ENCODE data around the gene GRIN2A. TPM values are rescaled to one million over a fixed set of nuclear protein-coding genes. Genes with fewer than 3 reads are reported as not detected.

GRIN2A gene
- total and polyA plus RNA-seq, 2 donors (not counting 3 experiments of a cell fraction or from before 2014, with no cell fraction given), result not detected

GRCh38 chr16:9966569-9967157 is 215.6 kb downstream of the GRIN2A start:
- peaks cover 2% of the 10 kb centered on the region for H3K9me3 ChIP-seq (replicated peaks; ENCODE audit: control insufficient read depth, insufficient read depth, low read length)
- H3K27ac ChIP-seq (ENCODE audit: insufficient read depth, low read depth, low read length), result no peak overlapping the region
- ChIA-PET CTCF (no interaction called here), POLR2A (no interaction called here)
- no peaks in the 10 kb centered on the region for H4K20me1 ChIP-seq (replicated peaks; ENCODE audit: control insufficient read depth, extremely low read depth, insufficient read depth, low read length)
- H3K4me2 ChIP-seq (ENCODE audit: insufficient read depth, low read length), result no peak overlapping the region
- H3K36me3 ChIP-seq (ENCODE audit: control insufficient read depth in 2 of 2, extremely low read depth in 1 of 2, insufficient read depth in 2 of 2, low read length in 2 of 2), result no peaks in the 10 kb centered on the region
- H3K9me1 ChIP-seq (replicated peaks; ENCODE audit: control insufficient read depth, extremely low read depth, insufficient read depth, low read length), result no peaks in the 10 kb centered on the region
- H3K27me3 ChIP-seq (ENCODE audit: control insufficient read depth in 2 of 2, insufficient read depth in 2 of 2, low read length in 2 of 2), result no peaks in the 10 kb centered on the region
- intact Hi-C loops (cut with micrococcal nuclease), result no loop called here
- H3K4me3 ChIP-seq (replicated peaks in 1 of 3; ENCODE audit: insufficient read depth in 1 of 3, low read depth in 1 of 3, low read length in 3 of 3), result no peak overlapping the region
- H3K79me2 ChIP-seq (ENCODE audit: control insufficient read depth, insufficient read depth, low read length), result no peaks in the 10 kb centered on the region
- BruUV-seq (replicated peaks), result no TSS peak
- no peak overlapping the region for H3K9ac ChIP-seq (replicated peaks; ENCODE audit: extremely low read depth, insufficient read depth, low read length)
- dilution Hi-C loops (cut with MboI; ENCODE audit: extremely low pct_ligation_motif_present, low sequenced_read_pairs), result no loop called here
- FAIRE-seq, result no peak
- H2AFZ ChIP-seq (ENCODE audit: low read depth, low read length), result no peak overlapping the region
- TF ChIP-seq FOS (IDR thresholded peaks at IDR 0.05; ENCODE audit: borderline replicate concordance, insufficient read depth, low read length) (no peak), JUN (IDR thresholded peaks at IDR 0.05; ENCODE audit: borderline replicate concordance, insufficient read depth, insufficient read length, low read depth) (peak; percentile 29)
- no peaks in the 10 kb centered on the region for H3K4me1 ChIP-seq (ENCODE audit: control insufficient read depth, extremely low read depth, insufficient read depth, low read length)
- DNase-seq (ENCODE audit: low read depth, low spot score), result no peak

DNA sequence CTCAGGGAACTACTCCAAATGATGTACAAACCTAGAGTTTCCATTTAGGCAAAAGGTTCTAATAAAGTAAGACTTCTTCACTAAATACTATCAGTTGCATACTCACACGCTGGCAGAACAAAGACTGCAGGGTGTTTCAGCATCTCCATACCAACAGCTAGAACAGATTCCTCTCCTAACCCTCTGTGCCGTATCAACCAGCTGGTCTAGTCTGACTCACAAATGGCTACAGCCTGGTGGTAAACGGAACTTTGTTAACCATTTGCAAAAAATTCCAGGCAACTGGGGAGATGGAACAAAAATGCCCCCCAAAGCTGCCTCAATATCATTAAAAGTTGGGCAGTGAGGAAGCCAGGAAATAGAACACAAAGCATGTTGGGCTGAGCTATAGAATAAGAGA is 217.1 kb downstream of the GRIN2A start:
- FAIRE-seq, result no peak
- intact Hi-C loops (cut with micrococcal nuclease) (no loop called here), dilution Hi-C loops (cut with MboI; ENCODE audit: extremely low pct_ligation_motif_present, low sequenced_read_pairs) (no loop called here)
- no peak for DNase-seq (ENCODE audit: low read depth, low spot score)
- Histone ChIP-seq H3K27ac (ENCODE audit: insufficient read depth, low read depth, low read length) (no peak overlapping the region), H3K4me1 (ENCODE audit: control insufficient read depth, extremely low read depth, insufficient read depth, low read length) (no peaks in the 10 kb centered on the region), H3K4me3 (replicated peaks in 1 of 3; ENCODE audit: insufficient read depth in 1 of 3, low read depth in 1 of 3, low read length in 3 of 3) (no peak overlapping the region), H2AFZ (ENCODE audit: low read depth, low read length) (no peak overlapping the region), H3K79me2 (ENCODE audit: control insufficient read depth, insufficient read depth, low read length) (no peaks in the 10 kb centered on the region), H3K4me2 (ENCODE audit: insufficient read depth, low read length) (no peak overlapping the region), H3K9me1 (replicated peaks; ENCODE audit: control insufficient read depth, extremely low read depth, insufficient read depth, low read length) (no peaks in the 10 kb centered on the region), H4K20me1 (replicated peaks; ENCODE audit: control insufficient read depth, extremely low read depth, insufficient read depth, low read length) (no peaks in the 10 kb centered on the region), H3K9ac (replicated peaks; ENCODE audit: extremely low read depth, insufficient read depth, low read length) (no peak overlapping the region), H3K36me3 (ENCODE audit: control insufficient read depth in 2 of 2, extremely low read depth in 1 of 2, insufficient read depth in 2 of 2, low read length in 2 of 2) (no peaks in the 10 kb centered on the region), H3K27me3 (ENCODE audit: control insufficient read depth in 2 of 2, insufficient read depth in 2 of 2, low read length in 2 of 2) (no peaks in the 10 kb centered on the region), H3K9me3 (replicated peaks; ENCODE audit: control insufficient read depth, insufficient read depth, low read length) (peaks cover 2% of the 10 kb centered on the region)
- POLR2A ChIA-PET, result no interaction called here
- BruUV-seq (replicated peaks), result no TSS peak
- TF ChIP-seq MYC (IDR thresholded peaks at IDR 0.05; ENCODE audit: low read depth, low read length), result no peak
- TF ChIP-seq JUN (IDR thresholded peaks at IDR 0.05; ENCODE audit: borderline replicate concordance, insufficient read depth, insufficient read length, low read depth), result no peak
- no peak for TF ChIP-seq MAX (IDR thresholded peaks at IDR 0.05; ENCODE audit: insufficient read depth, insufficient read length)
- no peak for TF ChIP-seq GATA2 (IDR thresholded peaks at IDR 0.05; ENCODE audit: insufficient read depth, insufficient read length, low read depth, low read length)
- TF ChIP-seq FOS (IDR thresholded peaks at IDR 0.05; ENCODE audit: borderline replicate concordance, insufficient read depth, low read length), result no peak
- no peak for TF ChIP-seq POLR2AphosphoS5 (IDR thresholded peaks at IDR 0.05; ENCODE audit: insufficient read depth, low read depth, low read length)
- no peak for TF ChIP-seq EZH2 (IDR thresholded peaks at IDR 0.05; ENCODE audit: borderline replicate concordance, low read depth, low read length, severe bottlenecking)
- CTCF ChIA-PET, result no interaction called here
